Transverse colon (tissue), 4 donors: Measurements from ENCODE around the gene ADCY5. TPM values are rescaled to one million over a fixed set of nuclear protein-coding genes. Genes with fewer than 3 reads are reported as not detected.

Experiments used
- DNase-seq: peaks from one replicate; pipeline ENCODE4 v3.0.0-alpha.2; 2019
- H3K27ac ChIP-seq, 4 donors: fragments of 200-600 bp; sonication (generic); 2 replicates each; pipeline ENCODE4 v1.5.1; 2016 to 2018; ENCODE audit warnings: inconsistent platforms in 4 of 4
- H3K27me3 ChIP-seq: fragments of 200-600 bp; sonication (generic); 2 replicates; pipeline ENCODE4 v1.5.1; 2017; ENCODE audit warnings: inconsistent platforms
- H3K36me3 ChIP-seq, 4 donors: fragments of 200-600 bp; sonication (generic); 2 replicates each; pipeline ENCODE4 v1.5.1; 2017 to 2019; ENCODE audit warnings: inconsistent platforms in 4 of 4
- H3K4me1 ChIP-seq, 4 donors: fragments of 200-600 bp; sonication (generic); 2 replicates each; pipeline ENCODE4 v1.5.1; 2017 to 2020; ENCODE audit warnings: inconsistent platforms in 4 of 4
- H3K4me3 ChIP-seq, 4 donors: fragments of 200-600 bp; sonication (generic); 1 replicate in 1 of 4; 2 replicates in 3 of 4; pipeline versions ENCODE4 v1.5.1 to v1.6.1; 2017 to 2019; ENCODE audit warnings: inconsistent platforms in 4 of 4
- H3K9me3 ChIP-seq, 2 donors: fragments of 200-600 bp; sonication (generic); 2 replicates each; pipeline ENCODE4 v1.5.1; 2017 to 2019; ENCODE audit warnings: inconsistent platforms in 2 of 2
- EP300 ChIP-seq: sonication (generic); formaldehyde crosslinking; IDR thresholded peaks from one replicate; pipeline ENCODE4 v1.6.1; 2017; ENCODE audit warnings: antibody characterized with exemption, low read depth
- POLR2A ChIP-seq: fragments of 450-650 bp; IDR thresholded peaks from one replicate; pipeline ENCODE4 v1.6.1; 2016; ENCODE audit warnings: antibody characterized with exemption, mild to moderate bottlenecking, moderate library complexity
- POLR2AphosphoS5 ChIP-seq, 3 donors: sonication (generic); formaldehyde crosslinking; IDR thresholded peaks; one replicate each; pipeline ENCODE4 v1.6.1; 2016; ENCODE audit warnings: antibody characterized with exemption in 3 of 3
- WGBS, 2 donors: methylation state at CpG; one replicate each; pipeline ENCODE4 v1.1.5; 2018; ENCODE audit warnings: low coverage in 1 of 2; 5-methylcytosine and 5-hydroxymethylcytosine counted together
- in situ Hi-C, 4 donors: fragments of 200-750 bp; cut with MboI; loops; one replicate each; pipeline versions ENCODE4 v1.15.0 to v1.15.1; 2017; ENCODE audit warnings: low sequenced_read_pairs in 3 of 4, low pct_ligation_motif_present in 1 of 4, low pct_unique_long_range_greater_than_20kb in 1 of 4
- intact Hi-C: fragments of 100-400 bp; cut with DNase I; formaldehyde crosslinking; loops from one replicate; pipeline ENCODE4 v1.15.1; 2023; ENCODE audit warnings: low total_unique reads
- total RNA-seq, 4 donors: library from RNA; depleted of rRNA; stranded (reverse); fragments of >200 nt; gene quantifications; one replicate each; pipeline ENCODE4 v1.1.0, GENCODE V29; 2016
- TF ChIP-seq, protein P1 (sequence below), 5 experiments: fragments of 200-600 bp in 3 of 5; fragments of 450-650 bp in 2 of 5; sonication (generic) in 3 of 5; IDR thresholded peaks; 1 replicate in 2 of 5; 2 replicates in 3 of 5; pipeline ENCODE4 v1.5.1; 2016 to 2017; ENCODE audit warnings: antibody characterized with exemption in 5 of 5, inconsistent platforms in 3 of 5, mild to moderate bottlenecking in 2 of 5, moderate library complexity in 1 of 5

The ADCY5 gene
- total RNA-seq, 4 donors from 2014 or later, result 13.9 to 42.0 (median 28.6) TPM

- H3K4me3 ChIP-seq, result no peak overlapping the region
- H3K27me3 ChIP-seq, result no peaks in the 10 kb centered on the region
- H3K9me3 ChIP-seq, result no peaks in the 10 kb centered on the region
- intact Hi-C loops (no loop called here), in situ Hi-C loops (loop anchor here in 2 of 4 donors (25.0 kb wide), 1 partner anchor 321 kb away; no protein-coding TSS in a partner anchor)
- H3K36me3 ChIP-seq, result no peaks in the 10 kb centered on the region
- TF ChIP-seq, protein P1, sequence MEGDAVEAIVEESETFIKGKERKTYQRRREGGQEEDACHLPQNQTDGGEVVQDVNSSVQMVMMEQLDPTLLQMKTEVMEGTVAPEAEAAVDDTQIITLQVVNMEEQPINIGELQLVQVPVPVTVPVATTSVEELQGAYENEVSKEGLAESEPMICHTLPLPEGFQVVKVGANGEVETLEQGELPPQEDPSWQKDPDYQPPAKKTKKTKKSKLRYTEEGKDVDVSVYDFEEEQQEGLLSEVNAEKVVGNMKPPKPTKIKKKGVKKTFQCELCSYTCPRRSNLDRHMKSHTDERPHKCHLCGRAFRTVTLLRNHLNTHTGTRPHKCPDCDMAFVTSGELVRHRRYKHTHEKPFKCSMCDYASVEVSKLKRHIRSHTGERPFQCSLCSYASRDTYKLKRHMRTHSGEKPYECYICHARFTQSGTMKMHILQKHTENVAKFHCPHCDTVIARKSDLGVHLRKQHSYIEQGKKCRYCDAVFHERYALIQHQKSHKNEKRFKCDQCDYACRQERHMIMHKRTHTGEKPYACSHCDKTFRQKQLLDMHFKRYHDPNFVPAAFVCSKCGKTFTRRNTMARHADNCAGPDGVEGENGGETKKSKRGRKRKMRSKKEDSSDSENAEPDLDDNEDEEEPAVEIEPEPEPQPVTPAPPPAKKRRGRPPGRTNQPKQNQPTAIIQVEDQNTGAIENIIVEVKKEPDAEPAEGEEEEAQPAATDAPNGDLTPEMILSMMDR (IDR thresholded peaks at IDR 0.05), result no peak
- TF ChIP-seq EP300, result no peak
- no peak for TF ChIP-seq POLR2AphosphoS5 (IDR thresholded peaks at IDR 0.05)
- TF ChIP-seq POLR2A, result no peak
- peaks cover 0 to 4% (median 2%) of the 10 kb centered on the region in 4 donors for H3K4me1 ChIP-seq
- H3K27ac ChIP-seq, result no peak overlapping the region
- DNase-seq, result no peak
Observed at GRCh38 chr3:123258359-123258758, 190.5 kb downstream of the ADCY5 start.

DNA sequence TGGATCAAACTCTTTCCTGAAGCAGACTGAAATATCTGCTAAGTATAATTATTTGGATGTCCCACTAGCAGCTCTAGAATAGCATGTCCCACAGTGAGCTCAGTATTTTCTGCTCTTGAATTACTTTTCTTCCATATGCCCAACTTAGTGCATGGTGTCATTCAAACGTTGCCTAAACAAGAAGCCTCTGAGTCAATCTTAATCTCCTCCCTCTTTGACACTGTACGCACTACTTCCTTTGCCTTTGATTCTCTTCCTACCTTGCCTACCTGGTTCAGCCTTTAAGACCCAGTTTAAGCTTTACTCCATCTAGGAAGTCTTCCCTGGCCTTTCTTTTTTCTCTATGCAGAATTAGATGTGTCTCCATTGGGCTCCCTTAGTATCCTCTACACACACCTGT lies 192.6 kb downstream of the ADCY5 start:
- Histone ChIP-seq H3K4me1 (peaks cover 0 to 4% (median 2%) of the 10 kb centered on the region in 4 donors), H3K4me3 (no peak overlapping the region), H3K36me3 (no peaks in the 10 kb centered on the region), H3K27me3 (no peaks in the 10 kb centered on the region), H3K9me3 (no peaks in the 10 kb centered on the region), H3K27ac (no peak overlapping the region)
- no peak for DNase-seq
- TF ChIP-seq POLR2AphosphoS5 (IDR thresholded peaks at IDR 0.05), result no peak
- no peak for TF ChIP-seq POLR2A
- TF ChIP-seq, protein P1 (IDR thresholded peaks at IDR 0.05), result no peak
- no peak for TF ChIP-seq EP300
- intact Hi-C loops (no loop called here), in situ Hi-C loops (loop anchor here in 2 of 4 donors (25.0 kb wide), 1 partner anchor 319 kb away; no protein-coding TSS in a partner anchor)
- WGBS, 2 donors, result 59 to 73% methylated on average over 2 of the region's 2 CpGs

- Histone ChIP-seq H3K27me3 (no peaks in the 10 kb centered on the region), H3K4me1 (peaks cover 0 to 3% (median 0%) of the 10 kb centered on the region in 4 donors), H3K4me3 (no peak overlapping the region), H3K36me3 (peaks cover 0 to 9% (median 0%) of the 10 kb centered on the region in 4 donors), H3K27ac (no peak overlapping the region), H3K9me3 (no peaks in the 10 kb centered on the region)
- no peak for DNase-seq
- TF ChIP-seq EP300 (no peak), POLR2A (no peak), POLR2AphosphoS5 (IDR thresholded peaks at IDR 0.05) (no peak)
- TF ChIP-seq, protein P1 (IDR thresholded peaks at IDR 0.05), result no peak
- in situ Hi-C loops (no loop called here), intact Hi-C loops (no loop called here)
- 34 to 50% methylated on average over 3 of the region's 3 CpGs for WGBS, 2 donors
Observed at GRCh38 chr3:123246866-123247265, 202.0 kb downstream of the ADCY5 start.

GRCh38 chr3:123244128-123244527 lies 204.8 kb downstream of the ADCY5 start:
- TF ChIP-seq POLR2AphosphoS5 (IDR thresholded peaks at IDR 0.05) (no peak), POLR2A (no peak), EP300 (no peak)
- TF ChIP-seq, protein P1 (IDR thresholded peaks at IDR 0.05), result no peak
- in situ Hi-C loops (no loop called here), intact Hi-C loops (loop anchor here (2.0 kb wide), 1 partner anchor 33 kb away; no protein-coding TSS in a partner anchor)
- H3K4me3 ChIP-seq, result no peak overlapping the region
- no peaks in the 10 kb centered on the region for H3K9me3 ChIP-seq
- WGBS, 2 donors, result 78 to 90% methylated on average over 4 of the region's 4 CpGs
- peaks cover 0 to 9% (median 0%) of the 10 kb centered on the region in 4 donors for H3K36me3 ChIP-seq
- no peak for DNase-seq
- no peaks in the 10 kb centered on the region for H3K27me3 ChIP-seq
- H3K27ac ChIP-seq, result no peak overlapping the region
- peaks cover 0 to 3% (median 0%) of the 10 kb centered on the region in 4 donors for H3K4me1 ChIP-seq
